NCI-H2081 (cell line): ENCODE data around the gene AURKA.
A peak's percentile ranks its signal among the peaks of the same experiment; 100 is the strongest.
"Not testable (repeated sequence)": the region's sequence is repeated elsewhere in the genome, so short reads cannot be mapped to it uniquely, and the experiment has no call there.

Source experiments
- DNase-seq, 2 experiments: peaks; one replicate each; lab custom pipeline; 2025; lab: John Stamatoyannopoulos, UW

The AURKA gene

GRCh38 chr20:56422076-56422823 lies 30.2 kb upstream of the AURKA start:
- DNase-seq = no peak

- DNase-seq = no peak
These were observed 29.1 kb upstream of the AURKA start for GRCh38 chr20:56420940-56421688.

GRCh38 chr20:56420028-56420427 lies 28.0 kb upstream of the AURKA start:
- DNase-seq = no peak

GRCh38 chr20:56418385-56418861 lies 26.4 kb upstream of the AURKA start:
- DNase-seq = no peak

GRCh38 chr20:56417911-56418310 lies 25.9 kb upstream of the AURKA start:
- no peak for DNase-seq

- no peak for DNase-seq
These were observed 25.4 kb upstream of the AURKA start for GRCh38 chr20:56417402-56417801.

- no peak for DNase-seq
These were observed 23.1 kb upstream of the AURKA start for GRCh38 chr20:56414842-56415765.

GRCh38 chr20:56412949-56413348 lies 20.9 kb upstream of the AURKA start:
- DNase-seq = no peak

GRCh38 chr20:56412473-56412790 lies 20.4 kb upstream of the AURKA start:
- DNase-seq = no peak

GRCh38 chr20:56411759-56412472 lies 19.9 kb upstream of the AURKA start, which contains the start of gene CASS4:
Gene CASS4 (plus strand): TSS chr20:56412260. CDS start chr20:56412459, 199 bp downstream.
- DNase-seq = no peak

GRCh38 chr20:56411287-56411686 lies 19.3 kb upstream of the AURKA start:
- DNase-seq = not testable (repeated sequence)

GRCh38 chr20:56409956-56410355 lies 17.9 kb upstream of the AURKA start:
- no peak for DNase-seq

- no peak for DNase-seq
These were observed 17.5 kb upstream of the AURKA start for GRCh38 chr20:56409521-56409920.

GRCh38 chr20:56406910-56407309 lies 14.9 kb upstream of the AURKA start:
- DNase-seq = no peak

- DNase-seq = not testable (repeated sequence)
These were observed 13.3 kb upstream of the AURKA start for GRCh38 chr20:56405356-56405755.

GRCh38 chr20:56403465-56403864 lies 11.4 kb upstream of the AURKA start:
- DNase-seq = no peak

GRCh38 chr20:56400001-56400640 lies 8.1 kb upstream of the AURKA start:
- peak; percentile 17 to 30 for DNase-seq

GRCh38 chr20:56395166-56395565 lies 3.2 kb upstream of the AURKA start:
- no peak for DNase-seq

- DNase-seq = no peak
These were observed 1.6 kb upstream of the AURKA start for GRCh38 chr20:56393653-56394052.

- DNase-seq = peak in 1 of 2 experiments; percentile 40
These were observed 967 bp upstream of the AURKA start for GRCh38 chr20:56392881-56393482.
